ENCODE results near the gene ARSH. TPM values are rescaled to one million over a fixed set of nuclear protein-coding genes. Genes with fewer than 3 reads are reported as not detected.

ARSH gene
- total and polyA plus RNA-seq, 2 of the 8 experiments (the other 6 are each of a cell fraction or from before 2014, with no cell fraction given), result not detected

GRCh38 chrX:2967012-2967411, 39.3 kb upstream of the ARSH start:
- Histone ChIP-seq H3K9me3 (ENCODE audit: insufficient read depth in 2 of 2, low read depth in 1 of 2, low read length in 1 of 2) (peaks cover 0 to 1% of the 10 kb centered on the region in 2 experiments; a peak in 1 of 4 replicates), H4K8ac (ENCODE audit: extremely low read depth, insufficient read depth, low read length) (no peak overlapping the region), H2BK15ac (ENCODE audit: low read length) (no peak overlapping the region), H4K91ac (replicated peaks; ENCODE audit: insufficient read length, low read length) (no peak overlapping the region), H3K79me2 (ENCODE audit: control insufficient read depth in 1 of 2, insufficient read depth in 2 of 2, low read length in 2 of 2) (no peaks in the 10 kb centered on the region), H3K79me1 (ENCODE audit: low read depth, low read length) (no peaks in the 10 kb centered on the region), H2BK20ac (ENCODE audit: low read length) (no peak overlapping the region), H4K5ac (ENCODE audit: insufficient read length, low read depth, low read length) (no peak overlapping the region), H3K18ac (ENCODE audit: extremely low read depth, low read length) (no peak overlapping the region), H3K9ac (replicated peaks in 1 of 4; ENCODE audit: extremely low read depth in 1 of 4, low read depth in 3 of 4, low read length in 3 of 4) (no peak overlapping the region), H3K56ac (replicated peaks; ENCODE audit: insufficient read length, low read depth, low read length) (no peak overlapping the region), H3K27ac (ENCODE audit: low read depth, low read length) (no peak overlapping the region), H2BK5ac (ENCODE audit: low read depth, low read length) (no peak overlapping the region), H3K23ac (ENCODE audit: insufficient read length) (no peak overlapping the region), H3K27me3 (replicated peaks in 1 of 4; ENCODE audit: control insufficient read depth in 3 of 4, extremely low read depth in 1 of 4, insufficient read depth in 3 of 4, low read length in 3 of 4) (no peaks in the 10 kb centered on the region), H3K23me2 (ENCODE audit: low read depth, low read length) (no peaks in the 10 kb centered on the region), H3K14ac (ENCODE audit: insufficient read length) (no peak overlapping the region), H2BK120ac (replicated peaks; ENCODE audit: low read depth, low read length) (no peak overlapping the region), H3K36me3 (ENCODE audit: control insufficient read depth in 2 of 4, insufficient read depth in 4 of 4, low read length in 3 of 4) (no peaks in the 10 kb centered on the region), H3K4me3 (ENCODE audit: extremely low read depth in 1 of 4, insufficient read depth in 2 of 4, low read depth in 3 of 4, low read length in 4 of 4) (no peak overlapping the region), H3K4me2 (ENCODE audit: insufficient read depth in 1 of 2, low read depth in 2 of 2, low read length in 2 of 2) (no peak overlapping the region), H2AK5ac (ENCODE audit: low read depth, low read length) (no peak overlapping the region), H2AFZ (ENCODE audit: low read length) (no peak overlapping the region), H2BK12ac (ENCODE audit: low read depth, low read length) (no peak overlapping the region), H3K4ac (replicated peaks; ENCODE audit: insufficient read length, low read depth, low read length) (no peak overlapping the region), H3K4me1 (replicated peaks in 1 of 4; ENCODE audit: control insufficient read depth in 3 of 4, insufficient read depth in 4 of 4, low read length in 3 of 4) (peaks cover 0 to 8% (median 1%) of the 10 kb centered on the region in 4 experiments; a peak in 4 of 7 replicates), H4K20me1 (replicated peaks in 1 of 2; ENCODE audit: control insufficient read depth in 1 of 2, insufficient read depth in 2 of 2, low read length in 2 of 2) (no peaks in the 10 kb centered on the region)
- POLR2A ChIA-PET (ENCODE audit: partially characterized antibody), result no interaction called here
- DNase-seq (ENCODE audit: low read depth in 1 of 2, low spot score in 2 of 2) (no peak), FAIRE-seq (no peak)
- CTCF ChIA-PET (ENCODE audit: partially characterized antibody), result no interaction called here
- 97% methylated on average over 3 of the region's 3 CpGs; no CpG with 5 or more reads in 1 of the 2 experiments for WGBS, 2 experiments (ENCODE audit: extremely low coverage in 1 of 2, insufficient coverage in 1 of 2, insufficient read length in 1 of 2, insufficient replicate concordance in 2 of 2, low coverage in 1 of 2, low lambda C conversion rate in 2 of 2, missing lambda C conversion rate in 1 of 2)
- TF ChIP-seq CEBPB (IDR thresholded peaks at IDR 0.05; ENCODE audit: low read depth, low read length) (no peak), RNF2 (IDR thresholded peaks at IDR 0.05; ENCODE audit: borderline replicate concordance, low read depth, low read length, missing control alignments, poor library complexity, severe bottlenecking) (no peak), SAP30 (IDR thresholded peaks at IDR 0.05; ENCODE audit: insufficient read depth, insufficient replicate concordance, low read length) (no peak), EP300 (IDR thresholded peaks at IDR 0.05; ENCODE audit: borderline replicate concordance in 1 of 2, low read depth in 2 of 2, low read length in 2 of 2) (no peak), E2F6 (IDR thresholded peaks at IDR 0.05) (no peak), BCL11A (IDR thresholded peaks at IDR 0.05; ENCODE audit: low read depth in 2 of 2, low read length in 2 of 2) (no peak), PHF8 (conservative IDR thresholded peaks at IDR 0.05; ENCODE audit: low read depth, low read length) (no peak)
- TF ChIP-seq, protein P1, sequence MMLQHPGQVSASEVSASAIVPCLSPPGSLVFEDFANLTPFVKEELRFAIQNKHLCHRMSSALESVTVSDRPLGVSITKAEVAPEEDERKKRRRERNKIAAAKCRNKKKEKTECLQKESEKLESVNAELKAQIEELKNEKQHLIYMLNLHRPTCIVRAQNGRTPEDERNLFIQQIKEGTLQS (IDR thresholded peaks at IDR 0.05; ENCODE audit: insufficient read depth, low read depth, low read length), result no peak

Measured in H1 (cell line).